Limb (tissue), 2 donors: ENCODE data around the gene TXNDC12.
A peak's percentile ranks its signal among the peaks of the same experiment; 100 is the strongest.
"Not testable (repeated sequence)": the region's sequence is repeated elsewhere in the genome, so short reads cannot be mapped to it uniquely, and the experiment has no call there.

Source experiments
- DNase-seq, 2 donors: peaks; one replicate each; pipeline ENCODE4 v3.0.0-alpha.2; 2016; ENCODE audit errors: extremely low spot score in 2 of 2

The TXNDC12 gene

DNA sequence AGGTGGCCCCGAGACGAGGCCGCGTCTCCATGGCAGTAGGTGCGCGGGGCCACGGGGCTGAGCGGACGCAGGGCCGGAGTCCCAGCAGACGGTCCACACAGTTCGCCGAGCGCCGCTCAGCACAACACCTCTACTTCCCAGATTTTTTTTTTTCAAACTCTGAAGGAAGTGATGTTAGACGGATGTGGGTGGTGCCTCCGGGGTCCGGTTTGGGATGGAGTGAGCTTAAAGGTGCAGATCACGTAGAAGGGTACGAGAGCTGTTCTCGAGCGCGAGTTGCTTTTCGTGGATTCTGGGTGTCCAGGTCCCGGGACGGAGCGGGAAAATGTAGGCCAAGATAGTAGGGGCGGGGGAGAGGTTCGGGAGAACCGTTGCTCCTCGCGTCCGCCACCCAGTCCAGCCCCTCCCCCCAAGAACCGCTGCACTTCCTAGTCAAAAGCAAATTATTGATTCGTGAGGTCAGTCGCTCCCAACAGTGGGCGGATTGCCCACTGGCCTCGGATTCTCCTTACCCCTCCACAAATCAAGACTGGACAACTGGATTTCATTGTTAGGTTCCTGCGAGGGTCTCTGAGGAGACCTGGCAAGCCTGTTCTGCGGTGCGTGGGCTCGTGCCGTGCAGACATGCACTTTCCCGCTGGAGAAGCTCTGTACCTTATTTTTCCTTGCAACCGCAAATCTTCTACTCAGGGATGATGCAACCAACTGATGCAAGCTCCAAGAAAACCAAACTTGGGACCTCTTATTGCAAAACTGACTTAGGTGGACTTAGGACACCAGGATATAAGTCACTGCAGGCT, at the start of gene TXNDC12:
Gene TXNDC12, minus strand, starts transcription at position 126 of the 800 bp plus-strand sequence. Its CDS starts 95 bp downstream, at position 31.
- DNase-seq: peak; percentile 87

DNA sequence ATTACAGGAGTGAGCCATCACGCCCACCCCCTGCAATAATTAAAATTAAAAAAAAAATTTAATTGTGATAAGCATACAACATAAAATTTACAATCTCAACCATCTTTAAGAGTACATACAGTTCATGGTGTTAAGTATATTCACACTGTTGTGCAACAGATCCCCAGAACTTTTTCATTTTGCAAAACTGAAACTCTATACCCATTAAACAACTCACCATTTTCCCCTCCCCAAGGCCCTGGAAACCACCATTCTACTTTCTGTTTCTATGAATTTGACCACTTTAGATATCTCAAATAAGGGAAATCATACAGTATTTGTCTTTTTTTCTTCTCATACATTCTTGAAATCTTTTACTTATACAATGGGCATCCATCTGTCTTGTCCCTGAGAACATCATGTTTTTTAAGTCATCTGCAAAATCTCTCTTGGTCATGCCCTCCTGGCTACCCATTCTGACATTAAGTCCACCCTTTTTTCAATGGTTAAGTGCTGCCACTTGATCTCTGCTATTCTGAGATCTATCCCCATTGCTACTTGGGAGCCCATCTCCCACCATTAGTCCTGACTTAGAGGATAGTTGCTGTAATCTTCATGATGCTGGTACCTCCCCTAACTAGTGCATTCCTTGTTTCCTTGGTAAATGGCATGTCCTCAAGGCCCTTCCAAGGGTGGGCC, 47.5 kb upstream of the TXNDC12 start:
- DNase-seq: no peak

DNA sequence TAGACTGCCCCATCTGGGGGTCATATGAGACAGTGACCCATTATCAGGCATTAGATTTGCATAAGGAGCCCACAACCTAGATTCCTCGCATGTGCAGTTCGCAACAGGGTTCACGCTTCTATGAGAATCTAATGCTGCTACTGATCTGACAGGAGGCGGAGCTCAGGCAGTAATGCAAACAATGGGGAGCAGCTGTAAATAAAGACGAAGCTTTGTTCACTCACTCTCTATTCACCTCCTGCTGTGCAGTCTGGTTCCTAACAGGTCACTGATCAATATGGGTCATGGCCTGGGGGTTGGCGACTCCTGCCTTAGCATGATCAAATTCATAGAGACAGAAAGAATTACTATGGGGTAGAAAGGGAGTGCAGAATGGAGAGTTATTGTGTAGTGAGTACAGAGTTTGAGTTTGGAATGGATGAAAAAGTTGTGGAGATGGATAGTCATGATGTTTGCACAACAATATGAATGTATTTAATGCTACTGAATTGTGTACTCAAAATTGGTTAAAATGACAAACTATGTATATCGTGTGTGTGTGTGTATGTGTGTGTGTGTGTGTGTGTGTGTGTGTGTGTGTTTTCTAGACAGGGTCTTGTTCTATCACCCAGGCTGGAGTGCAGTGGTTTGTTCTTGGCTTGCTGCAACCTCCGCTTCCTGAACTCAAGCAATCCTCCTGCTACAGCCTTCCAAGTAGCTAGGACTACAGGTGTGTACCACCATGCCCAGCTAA, 43.3 kb upstream of the TXNDC12 start:
- no peak for DNase-seq

DNA sequence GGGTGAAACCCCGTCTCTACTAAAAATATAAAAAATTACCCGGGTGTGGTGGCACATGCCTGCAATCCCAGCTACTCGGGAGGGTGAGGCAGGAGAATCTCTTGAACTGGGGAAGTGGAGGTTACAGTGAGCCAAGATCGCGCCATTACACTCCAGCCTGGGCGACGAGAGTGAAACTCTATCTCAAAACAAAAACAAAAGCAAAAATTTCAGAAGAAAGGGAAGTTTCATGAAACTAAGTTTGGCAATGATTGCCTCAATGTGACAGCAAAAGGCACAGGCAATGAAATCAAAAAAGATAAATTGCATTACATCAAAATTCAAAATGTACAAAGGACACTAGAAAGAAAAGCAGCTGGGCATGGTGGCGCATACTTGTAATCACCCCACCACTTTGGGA, 41.2 kb upstream of the TXNDC12 start:
- no peak for DNase-seq

DNA sequence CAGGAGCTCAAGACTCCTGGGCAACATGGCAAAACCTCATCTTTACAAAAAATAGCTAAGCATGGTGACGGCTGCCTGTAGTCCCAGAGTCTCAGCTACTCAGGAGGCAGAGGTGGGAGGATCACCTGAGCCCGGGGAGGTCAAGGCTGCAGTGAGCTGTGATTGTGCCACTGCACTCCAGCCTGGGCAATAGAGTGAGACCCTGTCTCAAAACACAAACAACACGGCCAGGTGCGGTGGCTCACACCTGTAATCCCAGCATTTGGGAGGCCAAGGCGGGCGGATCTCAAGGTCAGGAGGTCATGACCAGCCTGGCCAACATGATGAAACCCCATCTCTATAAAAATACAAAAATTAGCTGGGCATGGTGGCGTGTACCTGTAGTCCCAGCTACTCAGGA, 39.3 kb upstream of the TXNDC12 start:
- DNase-seq: not testable (repeated sequence)

DNA sequence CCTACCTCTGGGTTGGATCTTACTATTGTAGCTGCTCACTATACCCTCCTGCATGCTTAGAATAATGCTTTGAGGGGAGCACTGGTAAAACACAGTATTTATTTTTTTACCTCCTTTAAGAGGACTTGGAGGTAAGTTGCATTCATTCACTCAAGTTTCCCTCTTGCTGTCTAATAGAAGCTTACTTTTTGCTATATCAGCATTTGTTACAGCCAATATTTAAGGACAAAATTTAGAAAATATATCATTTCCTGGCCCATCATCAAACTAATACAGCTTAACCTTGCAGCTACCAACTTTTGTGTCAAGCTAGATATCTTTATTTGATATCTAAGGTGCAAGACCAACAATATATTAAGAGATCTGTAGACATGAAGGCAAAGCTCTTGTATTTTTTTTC, 32.9 kb upstream of the TXNDC12 start:
- DNase-seq: not testable (repeated sequence)

DNA sequence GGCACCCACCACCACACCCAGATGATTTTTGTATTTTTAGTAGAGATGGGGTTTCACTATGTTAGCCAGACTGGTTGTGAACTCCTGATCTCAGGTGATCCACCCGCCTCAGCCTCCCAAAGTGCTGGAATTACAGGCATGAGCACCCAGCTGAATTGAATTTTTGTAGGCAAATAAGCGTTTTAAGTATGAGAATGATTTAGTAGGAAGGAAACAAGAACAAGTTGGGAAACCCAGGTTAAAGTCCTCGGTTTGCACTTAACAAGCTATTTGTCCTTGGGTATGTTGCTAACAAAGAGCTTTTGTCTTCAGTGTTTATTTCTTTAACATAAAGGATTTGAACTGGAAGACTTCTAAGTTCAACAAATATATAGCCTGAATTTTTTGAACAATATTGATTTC, 25.0 kb upstream of the TXNDC12 start:
- no peak for DNase-seq

DNA sequence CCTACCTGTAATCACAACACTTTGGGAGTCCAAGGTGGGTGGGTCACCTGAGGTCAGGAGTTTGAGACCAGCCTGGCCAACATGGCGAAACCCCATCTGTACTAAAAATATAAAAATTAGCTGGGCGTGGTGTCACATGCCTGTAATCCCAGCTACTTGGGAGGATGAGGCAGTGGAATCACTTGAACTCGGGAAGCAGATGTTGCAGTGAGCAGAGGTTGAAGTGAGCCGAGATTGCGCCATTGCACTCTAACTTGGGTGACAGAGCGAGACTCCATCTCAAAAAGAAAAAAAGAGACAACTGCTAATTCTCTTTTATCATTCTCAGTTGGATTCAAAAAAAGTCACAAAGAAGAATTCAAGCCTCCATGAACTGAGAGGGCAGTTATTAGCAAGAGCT, 22.3 kb upstream of the TXNDC12 start:
- not testable (repeated sequence) for DNase-seq

DNA sequence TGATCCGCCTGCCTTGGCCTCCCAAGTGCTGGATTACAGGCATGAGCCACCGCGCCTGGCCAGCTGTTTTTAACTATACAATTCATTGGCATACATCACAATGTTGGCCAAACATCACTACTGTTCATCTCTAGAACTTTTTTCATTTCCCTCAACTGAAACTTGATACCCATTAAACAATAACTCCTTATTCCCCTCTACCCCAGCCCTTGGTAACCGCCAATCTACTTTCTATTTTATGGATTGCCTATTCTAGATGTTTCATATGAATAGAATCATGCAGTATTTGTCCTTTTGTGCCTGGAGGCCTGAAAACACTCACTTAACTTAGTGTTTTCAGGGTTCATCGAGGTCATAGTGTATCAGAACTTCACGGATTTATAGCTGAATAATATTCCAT, 17.3 kb upstream of the TXNDC12 start:
- DNase-seq: no peak

DNA sequence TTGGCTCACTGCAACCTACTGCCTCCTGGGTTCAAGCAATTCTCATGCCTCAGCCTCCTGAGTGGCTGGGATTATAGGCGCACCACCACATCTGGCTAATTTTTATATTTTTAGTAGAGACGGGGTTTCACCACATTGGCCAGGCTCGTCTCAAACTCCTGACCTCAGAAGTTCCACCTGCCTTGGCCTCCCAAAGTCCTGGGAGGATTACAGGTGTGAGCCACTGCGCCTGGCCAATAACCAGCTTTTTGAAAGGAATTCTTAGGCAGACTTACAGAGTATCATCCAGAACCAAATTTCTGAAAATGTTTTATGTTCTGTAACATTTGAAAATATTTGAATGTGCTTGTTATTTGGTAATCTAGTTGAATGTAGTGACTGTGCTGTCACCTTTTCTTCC, 15.7 kb upstream of the TXNDC12 start:
- no peak for DNase-seq

DNA sequence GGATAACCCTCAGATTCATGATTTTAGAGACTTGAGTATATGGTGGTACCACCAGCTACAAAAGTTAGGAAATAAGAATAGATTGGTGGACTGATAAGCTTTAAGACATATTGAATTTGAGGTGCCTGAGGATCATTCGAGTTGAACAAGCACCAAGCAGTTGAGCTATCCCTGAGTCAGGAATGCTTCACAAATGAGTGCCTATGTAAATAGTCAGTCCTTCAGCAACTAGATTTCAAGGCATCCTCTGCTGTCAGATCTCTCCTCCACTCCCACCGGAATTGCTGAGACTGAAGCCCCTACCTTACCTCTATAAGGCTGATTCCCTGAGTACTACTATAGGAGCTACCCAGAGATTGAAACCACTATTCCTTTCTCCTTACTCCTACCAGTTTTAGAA, 8.2 kb upstream of the TXNDC12 start:
- DNase-seq: no peak

DNA sequence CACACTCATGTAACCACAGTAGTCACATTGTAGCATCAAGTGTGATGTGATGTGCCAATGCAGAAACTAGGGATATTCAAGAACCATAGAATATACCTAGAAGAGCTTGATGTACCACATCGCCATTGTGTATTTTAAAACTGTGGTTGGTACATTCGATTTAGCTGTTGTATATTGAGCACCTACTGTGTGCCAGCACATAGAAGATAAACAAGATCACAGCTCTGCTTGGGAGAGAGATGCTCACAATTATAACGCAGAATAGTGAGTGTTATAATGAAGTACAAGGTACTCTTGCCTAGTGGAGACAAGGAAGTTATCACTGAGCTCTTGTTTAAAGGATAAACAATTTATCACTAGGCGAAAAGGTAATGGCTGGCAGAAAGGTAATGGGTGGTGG, 5.8 kb upstream of the TXNDC12 start:
- no peak for DNase-seq

DNA sequence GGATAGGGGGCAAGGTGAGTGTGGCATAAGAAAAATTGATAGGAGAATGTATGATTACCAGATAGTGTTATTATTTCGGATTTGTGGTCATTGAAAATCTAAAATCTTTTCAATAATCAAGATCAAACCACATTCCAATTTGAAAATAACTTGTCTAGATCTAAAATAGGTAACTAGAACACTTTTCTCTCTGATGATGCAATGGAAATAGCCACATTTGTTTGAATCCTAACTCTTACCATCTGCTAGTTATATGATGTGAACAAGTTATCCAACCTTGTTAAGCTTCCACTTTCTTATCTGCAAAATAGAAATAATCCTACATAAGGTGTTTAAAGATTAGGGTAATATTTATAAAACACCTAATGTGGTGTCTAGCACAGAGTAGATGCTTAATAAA, 4.9 kb upstream of the TXNDC12 start:
- DNase-seq: no peak

DNA sequence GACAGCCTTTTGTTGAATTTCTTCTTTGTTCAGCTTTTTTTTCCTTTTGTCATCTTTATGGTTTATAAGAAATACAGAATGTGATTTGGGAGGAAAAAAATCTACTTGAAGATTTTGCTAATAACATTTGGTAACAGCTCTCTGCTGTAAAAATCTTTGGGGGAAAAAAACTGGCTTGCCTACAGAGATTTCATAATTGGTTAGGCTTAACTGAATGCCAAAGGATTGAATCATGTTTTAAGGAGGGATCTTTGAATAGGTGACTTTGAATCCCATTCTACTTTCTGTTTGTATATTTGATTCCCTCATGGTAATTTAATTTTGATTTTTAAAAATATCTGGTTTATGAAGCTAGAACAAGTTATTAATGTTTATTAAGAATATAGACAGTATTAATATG, 4.3 kb upstream of the TXNDC12 start:
- DNase-seq: no peak

DNA sequence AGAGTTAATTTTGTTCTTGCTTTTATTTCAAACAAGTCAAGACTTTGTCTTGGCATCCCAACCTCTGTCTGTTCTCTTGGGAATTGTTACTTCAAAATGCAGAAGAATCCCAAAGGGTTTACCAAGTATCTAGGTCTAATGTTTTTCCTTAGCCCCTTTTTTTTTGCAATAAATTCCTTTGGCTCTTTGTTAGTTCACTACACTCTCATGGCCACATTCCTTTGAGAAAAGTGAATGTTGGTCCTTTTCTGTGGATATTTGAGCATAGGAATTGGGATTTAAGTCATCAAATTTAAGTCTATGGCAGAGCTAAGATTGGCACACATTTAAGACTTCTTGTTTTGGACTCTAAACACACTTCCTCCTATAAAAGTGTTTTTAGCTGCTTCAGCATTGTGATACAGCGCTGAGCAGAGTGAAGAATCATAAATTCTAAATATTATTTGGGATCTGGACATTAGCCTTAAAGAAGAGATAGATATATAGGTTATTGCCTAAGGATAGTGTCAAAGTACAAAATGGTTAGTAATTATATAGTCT, 3.0 kb upstream of the TXNDC12 start:
- DNase-seq: no peak

DNA sequence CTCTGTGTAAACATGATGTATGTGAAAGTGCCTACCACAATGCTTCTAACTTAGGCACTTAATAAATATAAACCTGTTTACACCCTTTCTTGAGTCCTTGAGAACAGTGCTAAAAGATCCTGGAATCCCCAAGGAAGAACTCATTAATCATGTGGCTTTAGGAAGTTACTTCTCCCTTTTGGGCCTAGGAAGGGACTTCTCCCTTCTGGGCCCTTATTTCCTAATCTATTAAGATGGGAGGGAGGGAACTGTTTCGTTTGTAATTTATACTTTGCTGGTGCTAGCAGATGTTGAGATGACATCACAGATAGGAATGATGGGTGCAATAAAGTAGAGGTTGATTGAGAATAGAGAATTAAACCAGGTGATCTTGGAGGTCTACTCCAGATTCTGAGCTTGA, 2.3 kb upstream of the TXNDC12 start:
- no peak for DNase-seq

DNA sequence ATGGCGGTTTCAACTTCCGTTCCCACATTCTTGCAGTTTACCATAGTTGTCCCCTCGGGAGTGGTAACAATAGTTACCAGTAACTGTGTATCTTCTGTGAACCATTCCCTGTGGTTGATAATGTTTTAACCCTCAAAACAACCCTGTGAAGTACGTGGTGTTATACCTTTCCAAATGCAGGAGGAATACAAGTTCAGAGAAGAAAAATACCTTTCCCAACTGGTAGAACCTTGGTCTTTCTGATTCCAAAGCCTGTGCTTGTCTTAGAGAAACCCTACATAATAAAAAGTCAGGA, 1.9 kb upstream of the TXNDC12 start:
- DNase-seq: peak in 1 of 2 donors; percentile 8

DNA sequence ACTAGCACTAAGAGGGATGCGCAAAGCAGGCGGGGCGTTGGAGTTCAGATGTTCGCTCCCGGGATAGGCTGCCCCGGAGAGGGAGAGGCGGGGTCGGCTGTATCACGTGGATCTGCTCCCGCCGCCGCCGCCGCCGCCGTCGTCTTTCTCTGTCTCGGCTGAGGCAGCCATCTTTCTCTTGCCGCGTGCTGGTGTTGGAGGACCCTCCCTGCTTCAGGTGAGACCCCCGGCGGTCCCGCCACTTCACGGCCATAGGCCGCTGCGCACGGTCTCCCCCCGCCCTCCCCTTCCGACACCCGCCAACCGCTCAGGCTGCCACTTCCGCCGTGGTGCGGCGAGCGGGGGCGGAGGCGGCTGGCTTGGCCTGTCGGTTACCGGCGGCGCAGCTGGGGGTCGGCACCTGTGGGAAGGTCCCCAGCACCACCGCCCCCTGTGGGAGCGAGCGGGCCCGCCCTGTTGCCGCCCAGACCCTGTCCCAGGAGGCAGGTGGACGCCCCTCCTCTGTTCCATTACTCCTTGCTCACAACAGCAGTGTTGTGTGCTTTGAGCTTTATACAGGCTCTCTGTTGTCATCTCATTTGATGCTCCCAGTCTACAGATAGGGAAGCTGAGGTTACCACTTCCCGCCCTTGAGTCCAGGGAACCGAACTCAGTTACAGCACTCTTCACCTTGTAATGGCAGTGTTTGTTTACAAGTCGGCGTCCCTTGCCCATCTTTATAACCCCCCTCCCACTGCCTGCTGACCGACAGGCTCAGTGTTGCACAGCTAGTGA, 1.4 kb upstream of the TXNDC12 start, which contains the start of gene BTF3L4:
Gene BTF3L4, plus strand, starts transcription at position 133 of the 774 bp plus-strand sequence. CDS start 3,553 bp downstream, outside the sequence.
- peak; percentile 94 to 97 for DNase-seq

DNA sequence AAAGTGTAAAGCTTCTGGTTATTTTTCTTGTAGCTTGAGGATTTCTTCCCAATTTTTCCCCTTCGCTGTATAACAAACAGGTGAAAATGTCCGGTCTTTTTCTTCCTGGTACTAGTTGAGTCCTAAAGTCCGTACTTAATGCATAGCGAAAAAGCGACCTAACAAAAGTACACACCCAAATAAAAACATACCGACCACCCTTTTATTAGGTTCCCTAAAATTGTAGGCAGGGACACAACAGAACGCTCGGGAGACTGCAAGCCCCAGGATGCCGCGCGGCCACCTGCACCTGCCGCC, 823 bp upstream of the TXNDC12 start:
- no peak for DNase-seq

DNA sequence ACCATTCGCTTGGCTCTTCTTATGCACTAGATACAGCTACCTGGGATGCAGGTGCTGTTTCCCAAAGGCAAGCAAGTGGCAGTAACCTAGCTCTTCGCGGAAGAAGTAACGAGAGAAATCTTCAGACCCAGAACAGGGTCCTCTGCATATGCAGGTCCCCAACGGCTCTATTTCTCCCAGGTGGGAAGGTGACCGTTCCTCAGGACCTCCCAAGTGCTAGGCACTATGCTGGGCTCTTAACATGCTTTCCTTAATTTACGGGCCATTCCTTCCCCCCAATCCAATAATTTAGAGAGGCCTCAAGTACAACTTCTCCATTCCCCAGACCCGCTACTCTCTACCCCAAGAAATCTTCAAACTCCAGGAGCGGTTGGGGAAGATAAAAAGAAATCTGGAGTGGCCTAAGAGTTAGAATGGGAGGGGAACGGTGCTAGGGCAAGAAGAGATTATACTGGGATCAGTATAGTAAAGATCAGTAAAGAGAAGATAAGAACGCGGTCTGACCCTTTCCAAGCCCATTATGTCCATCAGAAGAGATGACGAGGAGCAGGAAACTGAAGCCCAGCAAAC, 410 bp downstream of the TXNDC12 start:
- DNase-seq: no peak

DNA sequence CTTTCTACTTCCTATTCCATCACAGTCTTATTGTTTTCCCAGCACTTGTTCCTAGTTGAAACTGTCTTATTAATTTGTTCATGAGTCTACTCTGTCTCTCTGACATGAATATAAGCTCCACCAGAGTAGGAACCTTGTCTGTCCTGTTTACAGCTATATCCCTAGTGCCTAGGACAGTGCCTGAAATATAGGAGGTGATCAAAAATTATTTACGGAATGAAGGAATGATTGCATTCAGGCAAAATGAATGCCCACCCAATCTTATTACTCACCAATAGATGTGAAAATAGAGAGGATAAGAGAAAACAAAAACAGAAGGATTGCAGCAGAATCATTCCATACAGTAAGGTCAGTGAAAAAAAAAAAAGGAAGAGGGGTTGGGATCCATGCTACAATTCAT, 1.1 kb downstream of the TXNDC12 start:
- no peak for DNase-seq
